H1 (cell line): ENCODE data around the gene LDAH. TPM values are rescaled to one million over a fixed set of nuclear protein-coding genes. Genes with fewer than 3 reads are reported as not detected.

Source experiments
- CTCF ChIA-PET: fragments of 300-600 bp; sonication (Branson Sonifier 250); formaldehyde crosslinking; loops from one replicate; lab custom pipeline; 2021; ENCODE audit not compliant: partially characterized antibody; lab: Charles Lee
- POLR2A ChIA-PET: fragments of 300-600 bp; sonication (Branson Sonifier 250); formaldehyde crosslinking; loops from one replicate; lab custom pipeline; 2021; ENCODE audit warnings: inconsistent platforms; ENCODE audit not compliant: partially characterized antibody; lab: Charles Lee
- DNase-seq, 2 experiments: peaks; one replicate each; pipeline versions ENCODE4 v3.0.0 to v3.0.0-alpha.2; 2010 to 2022; ENCODE audit warnings: low spot score in 2 of 2, low read depth in 1 of 2, mixed read lengths in 1 of 2
- FAIRE-seq: peaks from 2 replicates; lab custom pipeline; 2011; peaks lifted over from hg19 to GRCh38; lab: Jason Lieb, UNC
- H2AFZ ChIP-seq: 2 replicates; pipeline ENCODE4 v1.8.1; 2012; ENCODE audit warnings: low read length, inconsistent platforms
- H2AK5ac ChIP-seq: 2 replicates; pipeline ENCODE4 v1.6.1; 2013; ENCODE audit warnings: low read depth, low read length
- H2BK120ac ChIP-seq: replicated peaks from 2 replicates; pipeline ENCODE3; 2013; ENCODE audit warnings: low read depth, low read length, inconsistent platforms
- H2BK12ac ChIP-seq: 2 replicates; pipeline ENCODE4 v1.6.1; 2013; ENCODE audit warnings: low read depth, low read length
- H2BK15ac ChIP-seq: 2 replicates; pipeline ENCODE4 v1.6.1; 2013; ENCODE audit warnings: low read length
- H2BK20ac ChIP-seq: 2 replicates; pipeline ENCODE4 v1.6.1; 2013; ENCODE audit warnings: low read length
- H2BK5ac ChIP-seq: 2 replicates; pipeline ENCODE4 v1.6.1; 2013; ENCODE audit warnings: low read depth, low read length
- H3K14ac ChIP-seq: 2 replicates; pipeline ENCODE4 v1.6.1; 2013; ENCODE audit warnings: inconsistent platforms; ENCODE audit not compliant: insufficient read length
- H3K18ac ChIP-seq: 2 replicates; pipeline ENCODE4 v1.6.1; 2013; ENCODE audit warnings: low read length; ENCODE audit errors: extremely low read depth
- H3K23ac ChIP-seq: 2 replicates; pipeline ENCODE4 v1.6.1; 2013; ENCODE audit warnings: inconsistent platforms; ENCODE audit not compliant: insufficient read length
- H3K23me2 ChIP-seq: 2 replicates; pipeline ENCODE4 v1.6.1; 2013; ENCODE audit warnings: low read depth, low read length
- H3K27ac ChIP-seq: 2 replicates; pipeline ENCODE4 v1.6.1; 2011; ENCODE audit warnings: low read depth, low read length, inconsistent platforms
- H3K27me3 ChIP-seq, 4 experiments: replicated peaks in 1 of 4; 1 replicate in 1 of 4; 2 replicates in 3 of 4; pipeline versions ENCODE4 v1.6.1 to v1.8.1; 2011 to 2013; ENCODE audit warnings: low read length in 3 of 4, mild to moderate bottlenecking in 3 of 4, inconsistent platforms in 2 of 4, mixed read lengths in 2 of 4, moderate library complexity in 1 of 4; ENCODE audit not compliant: control insufficient read depth in 3 of 4, insufficient read depth in 3 of 4; ENCODE audit errors: extremely low read depth in 1 of 4
- H3K36me3 ChIP-seq, 4 experiments: 2 replicates each; pipeline versions ENCODE4 v1.6.1 to v1.8.1; 2011 to 2013; ENCODE audit warnings: mild to moderate bottlenecking in 4 of 4, low read length in 3 of 4, moderate library complexity in 2 of 4, control low read depth in 1 of 4, inconsistent platforms in 1 of 4; ENCODE audit not compliant: insufficient read depth in 4 of 4, control insufficient read depth in 2 of 4
- H3K4ac ChIP-seq: replicated peaks from 2 replicates; pipeline ENCODE3; 2013; ENCODE audit warnings: low read length, low read depth, mixed read lengths, inconsistent platforms; ENCODE audit not compliant: insufficient read length
- H3K4me1 ChIP-seq, 4 experiments: replicated peaks in 1 of 4; 1 replicate in 1 of 4; 2 replicates in 3 of 4; pipeline versions ENCODE4 v1.6.1 to v1.8.1; 2011 to 2013; ENCODE audit warnings: low read length in 3 of 4, inconsistent platforms in 2 of 4, mixed read lengths in 1 of 4; ENCODE audit not compliant: insufficient read depth in 4 of 4, control insufficient read depth in 3 of 4
- H3K4me2 ChIP-seq, 2 experiments: 2 replicates each; pipeline versions ENCODE4 v1.6.1 to v1.8.1; 2011 to 2013; ENCODE audit warnings: low read depth in 2 of 2, low read length in 2 of 2, control low read depth in 1 of 2, inconsistent platforms in 1 of 2, mild to moderate bottlenecking in 1 of 2; ENCODE audit not compliant: insufficient read depth in 1 of 2
- H3K4me3 ChIP-seq, 4 experiments: fragments of 200-600, 300-600 bp in 1 of 4; sonication (generic), shearing (Covaris generic), sonication (Bioruptor Twin) in 1 of 4; 2 replicates each; pipeline versions ENCODE4 v1.5.1 to v1.8.1; 2011 to 2016; ENCODE audit warnings: low read length in 4 of 4, low read depth in 3 of 4, control low read depth in 2 of 4, inconsistent platforms in 2 of 4, mild to moderate bottlenecking in 2 of 4, mixed read lengths in 1 of 4, moderate library complexity in 1 of 4; ENCODE audit not compliant: insufficient read depth in 2 of 4; ENCODE audit errors: extremely low read depth in 1 of 4
- H3K56ac ChIP-seq: replicated peaks from 2 replicates; pipeline ENCODE3; 2013; ENCODE audit warnings: low read depth, mild to moderate bottlenecking, mixed read lengths, low read length, inconsistent platforms; ENCODE audit not compliant: insufficient read length
- H3K79me1 ChIP-seq: 2 replicates; pipeline ENCODE4 v1.6.1; 2013; ENCODE audit warnings: low read depth, low read length, control low read depth
- H3K79me2 ChIP-seq, 2 experiments: 2 replicates each; pipeline versions ENCODE4 v1.6.1 to v1.8.1; 2012 to 2013; ENCODE audit warnings: low read length in 2 of 2, mild to moderate bottlenecking in 2 of 2, inconsistent platforms in 1 of 2; ENCODE audit not compliant: insufficient read depth in 2 of 2, control insufficient read depth in 1 of 2
- H3K9ac ChIP-seq, 4 experiments: replicated peaks in 1 of 4; 1 replicate in 1 of 4; 2 replicates in 3 of 4; pipeline versions ENCODE4 v1.6.1 to v1.8.1; 2011 to 2013; ENCODE audit warnings: low read depth in 3 of 4, low read length in 3 of 4, control low read depth in 2 of 4, mild to moderate bottlenecking in 2 of 4, moderate library complexity in 2 of 4, inconsistent platforms in 1 of 4; ENCODE audit errors: extremely low read depth in 1 of 4
- H3K9me3 ChIP-seq, 2 experiments: 2 replicates each; pipeline versions ENCODE4 v1.6.1 to v1.8.1; 2012 to 2013; ENCODE audit warnings: mild to moderate bottlenecking in 2 of 2, moderate library complexity in 2 of 2, control low read depth in 1 of 2, inconsistent platforms in 1 of 2, low read depth in 1 of 2, low read length in 1 of 2, mixed read lengths in 1 of 2; ENCODE audit not compliant: insufficient read depth in 2 of 2
- H4K20me1 ChIP-seq, 2 experiments: replicated peaks in 1 of 2; 2 replicates each; pipeline versions ENCODE3 to v1.8.1; 2011 to 2013; ENCODE audit warnings: inconsistent platforms in 2 of 2, low read length in 2 of 2, mild to moderate bottlenecking in 1 of 2; ENCODE audit not compliant: insufficient read depth in 2 of 2, control insufficient read depth in 1 of 2
- H4K5ac ChIP-seq: 2 replicates; pipeline ENCODE4 v1.6.1; 2013; ENCODE audit warnings: low read length, low read depth, mixed read lengths, inconsistent platforms; ENCODE audit not compliant: insufficient read length
- H4K8ac ChIP-seq: 2 replicates; pipeline ENCODE4 v1.8.0; 2013; ENCODE audit warnings: mild to moderate bottlenecking, moderate library complexity, low read length, inconsistent platforms; ENCODE audit not compliant: insufficient read depth; ENCODE audit errors: extremely low read depth
- H4K91ac ChIP-seq: replicated peaks from 2 replicates; pipeline ENCODE3; 2013; ENCODE audit warnings: low read length, mixed read lengths, inconsistent platforms; ENCODE audit not compliant: insufficient read length
- BACH1 ChIP-seq: IDR thresholded peaks from 2 replicates; pipeline ENCODE4 v1.6.1; 2012; ENCODE audit warnings: low read length, improper control_type of control experiment
- MAX ChIP-seq: IDR thresholded peaks from 2 replicates; pipeline ENCODE4 v1.6.1; 2012; ENCODE audit warnings: inconsistent platforms
- WGBS, 2 experiments: shearing (Covaris generic) in 1 of 2; methylation state at CpG; one replicate each; pipeline versions ENCODE4 v1.1.6 to v1.1.7; 2013 to 2015; ENCODE audit warnings: low lambda C conversion rate in 2 of 2, mixed read lengths in 2 of 2, inconsistent platforms in 1 of 2, low coverage in 1 of 2, missing lambda C conversion rate in 1 of 2; ENCODE audit not compliant: insufficient replicate concordance in 2 of 2, insufficient coverage in 1 of 2, insufficient read length in 1 of 2; ENCODE audit errors: extremely low coverage in 1 of 2, missing lambda C conversion rate in 1 of 2; 5-methylcytosine and 5-hydroxymethylcytosine counted together
- polyA plus RNA-seq, 7 experiments: library from polyadenylated mRNA; depleted of rRNA in 3 of 7; stranded (reverse) in 5 of 7; unstranded in 2 of 7; fragments of >200 nt in 5 of 7; fragments of 200-250 nt in 2 of 7; gene quantifications; 1 replicate in 5 of 7; 2 replicates in 1 of 7; 4 replicates in 1 of 7; pipeline versions ENCODE4 v1.2.1 to v1.2.3, GENCODE V29; 2011 to 2013; ENCODE audit warnings: missing spikeins in 2 of 7, mixed read lengths in 2 of 7
- total RNA-seq: library from RNA; stranded (reverse); fragmentation: NEBNext Ultra II Directional; extraction: Animal tissue kit (Norgen Biotek cat#: 25700); gene quantifications from 2 replicates; pipeline ENCODE4 v1.2.1, GENCODE V29; 2021

The LDAH gene
- total and polyA plus RNA-seq, 2 of the 8 experiments (the other 6 are each of a cell fraction or from before 2014, with no cell fraction given): 10.9 to 26.3 TPM

GRCh38 chr2:20702563-20702962 is 120.3 kb downstream of the LDAH start:
- H3K4me1 ChIP-seq: peaks cover 0 to 3% (median 0%) of the 10 kb centered on the region in 4 experiments; a peak in 2 of 7 replicates
- no peak overlapping the region for H4K5ac ChIP-seq
- ChIA-PET POLR2A (no interaction called here), CTCF (interaction anchor here (0.9 to 1.4 kb wide), 2 partner anchors 10 to 261 kb away, joined by 3 read pairs; no protein-coding TSS in a partner anchor)
- FAIRE-seq: no peak
- H3K36me3 ChIP-seq: no peaks in the 10 kb centered on the region; a peak in 1 of 8 replicates
- H2AFZ ChIP-seq: no peak overlapping the region
- no peak overlapping the region for H4K91ac ChIP-seq
- H3K27me3 ChIP-seq: no peaks in the 10 kb centered on the region
- H3K14ac ChIP-seq: no peak overlapping the region
- no peak overlapping the region for H4K8ac ChIP-seq
- TF ChIP-seq BACH1 (no peak), MAX (no peak)
- H3K4ac ChIP-seq: no peak overlapping the region
- H3K9me3 ChIP-seq: no peaks in the 10 kb centered on the region
- H3K23me2 ChIP-seq: no peaks in the 10 kb centered on the region
- no peak overlapping the region for H3K23ac ChIP-seq
- H3K79me2 ChIP-seq: no peaks in the 10 kb centered on the region; a peak in 1 of 4 replicates
- no peak overlapping the region for H2BK12ac ChIP-seq
- DNase-seq: no peak
- H3K9ac ChIP-seq: no peak overlapping the region
- H3K56ac ChIP-seq: no peak overlapping the region
- no peak overlapping the region for H3K4me2 ChIP-seq
- H3K18ac ChIP-seq: no peak overlapping the region
- H3K27ac ChIP-seq: no peak overlapping the region
- no peak overlapping the region for H3K4me3 ChIP-seq
- 97% methylated on average over 5 of the region's 5 CpGs; no CpG with 5 or more reads in 1 of the 2 experiments for WGBS, 2 experiments
- H2AK5ac ChIP-seq: no peak overlapping the region
- no peaks in the 10 kb centered on the region for H4K20me1 ChIP-seq
- H2BK120ac ChIP-seq: no peak overlapping the region
- 0 out of 2 replicates have a peak, but pooled peaks cover under 1% of the 10 kb centered on the region for H3K79me1 ChIP-seq
- no peak overlapping the region for H2BK15ac ChIP-seq
- H2BK5ac ChIP-seq: no peak overlapping the region
- no peak overlapping the region for H2BK20ac ChIP-seq
